Parathyroid adenoma (tissue), 2 donors: ENCODE data around the gene ACAD10.

Experiments
- H2AFZ ChIP-seq: fragments of 300-600 bp; sonication (generic); one replicate; pipeline ENCODE4 v1.7.0; 2017; ENCODE audit warnings: antibody characterized with exemption, mild to moderate bottlenecking
- H3K27ac ChIP-seq: fragments of 300-600 bp; sonication (generic); one replicate; pipeline ENCODE4 v1.7.0; 2017
- H3K27me3 ChIP-seq: fragments of 300-600 bp; sonication (generic); one replicate; pipeline ENCODE4 v1.7.0; 2017; ENCODE audit warnings: low read length; ENCODE audit not compliant: control insufficient read depth, insufficient read depth
- H3K36me3 ChIP-seq: fragments of 300-600 bp; sonication (generic); one replicate; pipeline ENCODE4 v1.7.0; 2017; ENCODE audit warnings: low read length; ENCODE audit not compliant: control insufficient read depth, insufficient read depth
- H3K4me1 ChIP-seq: fragments of 300-600 bp; sonication (generic); one replicate; pipeline ENCODE4 v1.7.0; 2017; ENCODE audit warnings: control low read depth
- H3K4me2 ChIP-seq: fragments of 300-600 bp; sonication (generic); one replicate; pipeline ENCODE4 v1.7.0; 2017; ENCODE audit warnings: low read length
- H3K4me3 ChIP-seq: fragments of 300-600 bp; sonication (generic); one replicate; pipeline ENCODE4 v1.7.0; 2017; ENCODE audit warnings: low read depth, low read length
- H3K79me2 ChIP-seq: fragments of 300-600 bp; sonication (generic); one replicate; pipeline ENCODE4 v1.7.0; 2017; ENCODE audit warnings: control low read depth
- H3K9ac ChIP-seq: fragments of 300-600 bp; sonication (generic); one replicate; pipeline ENCODE4 v1.7.0; 2017; ENCODE audit warnings: mild to moderate bottlenecking
- H3K9me3 ChIP-seq: fragments of 300-600 bp; sonication (generic); one replicate; pipeline ENCODE4 v1.7.0; 2017; ENCODE audit warnings: low read length; ENCODE audit not compliant: control insufficient read depth
- TF ChIP-seq, protein P1 (sequence below): fragments of 300-600 bp; sonication (generic); IDR thresholded peaks from one replicate; pipeline ENCODE4 v1.7.0; 2017; ENCODE audit warnings: antibody characterized with exemption, mild to moderate bottlenecking
- donor health status: primary hyperparathyroidism.

ACAD10 gene

DNA sequence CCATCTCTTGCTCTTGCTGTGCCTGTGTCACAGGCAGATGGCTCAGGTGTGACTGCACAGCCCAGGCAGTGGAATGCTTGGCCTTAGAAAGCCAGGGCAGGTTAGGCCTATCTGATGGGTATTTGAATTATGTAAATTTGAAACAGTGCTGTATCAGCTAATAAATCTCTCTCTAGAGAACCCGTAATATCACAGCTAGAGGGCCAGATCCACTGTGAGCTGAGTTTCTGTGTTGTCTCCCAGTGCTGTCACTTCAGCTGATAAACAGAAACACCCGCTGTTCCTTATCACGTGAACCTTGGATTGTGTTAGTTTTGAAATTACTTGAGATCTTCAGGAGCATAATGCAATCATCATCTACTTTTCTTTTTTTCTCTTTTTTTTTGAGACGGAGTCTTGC lies 59.4 kb downstream of the ACAD10 start:
- H3K36me3 ChIP-seq = no peaks in the 10 kb centered on the region

DNA sequence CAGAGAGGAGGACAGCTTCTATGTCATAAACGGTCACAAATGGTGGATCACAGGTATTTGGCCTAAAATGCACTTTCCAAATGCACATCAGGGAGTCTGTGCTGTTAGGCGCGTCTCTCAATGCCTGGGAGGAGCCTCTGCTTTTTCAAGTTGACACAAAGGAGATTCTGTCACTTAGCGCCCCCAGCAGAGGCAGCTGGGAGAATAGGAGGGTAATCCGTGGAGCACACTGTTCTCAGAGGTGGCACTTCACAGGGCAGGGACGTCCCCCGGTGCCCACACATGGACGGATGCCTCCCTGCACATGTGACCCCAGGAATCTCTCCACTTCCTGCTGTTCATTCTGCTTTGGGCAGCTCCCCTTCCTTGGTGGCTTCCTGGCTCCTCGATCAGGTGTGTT lies 61.5 kb downstream of the ACAD10 start:
- TF ChIP-seq, protein P1, sequence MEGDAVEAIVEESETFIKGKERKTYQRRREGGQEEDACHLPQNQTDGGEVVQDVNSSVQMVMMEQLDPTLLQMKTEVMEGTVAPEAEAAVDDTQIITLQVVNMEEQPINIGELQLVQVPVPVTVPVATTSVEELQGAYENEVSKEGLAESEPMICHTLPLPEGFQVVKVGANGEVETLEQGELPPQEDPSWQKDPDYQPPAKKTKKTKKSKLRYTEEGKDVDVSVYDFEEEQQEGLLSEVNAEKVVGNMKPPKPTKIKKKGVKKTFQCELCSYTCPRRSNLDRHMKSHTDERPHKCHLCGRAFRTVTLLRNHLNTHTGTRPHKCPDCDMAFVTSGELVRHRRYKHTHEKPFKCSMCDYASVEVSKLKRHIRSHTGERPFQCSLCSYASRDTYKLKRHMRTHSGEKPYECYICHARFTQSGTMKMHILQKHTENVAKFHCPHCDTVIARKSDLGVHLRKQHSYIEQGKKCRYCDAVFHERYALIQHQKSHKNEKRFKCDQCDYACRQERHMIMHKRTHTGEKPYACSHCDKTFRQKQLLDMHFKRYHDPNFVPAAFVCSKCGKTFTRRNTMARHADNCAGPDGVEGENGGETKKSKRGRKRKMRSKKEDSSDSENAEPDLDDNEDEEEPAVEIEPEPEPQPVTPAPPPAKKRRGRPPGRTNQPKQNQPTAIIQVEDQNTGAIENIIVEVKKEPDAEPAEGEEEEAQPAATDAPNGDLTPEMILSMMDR = no peak
- Histone ChIP-seq H3K36me3 (no peaks in the 10 kb centered on the region), H3K4me2 (no peak overlapping the region), H3K27me3 (no peaks in the 10 kb centered on the region), H2AFZ (no peak overlapping the region), H3K4me1 (no peaks in the 10 kb centered on the region), H3K9ac (no peak overlapping the region), H3K27ac (no peak overlapping the region), H3K79me2 (no peaks in the 10 kb centered on the region), H3K9me3 (no peaks in the 10 kb centered on the region), H3K4me3 (no peak overlapping the region)

More for the DNA sequence above, 59.4 kb downstream of the ACAD10 start:
- H3K4me2 ChIP-seq = no peak overlapping the region
- TF ChIP-seq, protein P1 = no peak
- H3K9ac ChIP-seq = no peak overlapping the region
- no peak overlapping the region for H2AFZ ChIP-seq
- H3K79me2 ChIP-seq = no peaks in the 10 kb centered on the region
- no peak overlapping the region for H3K4me3 ChIP-seq
- H3K27ac ChIP-seq = no peak overlapping the region
- no peaks in the 10 kb centered on the region for H3K27me3 ChIP-seq
- H3K9me3 ChIP-seq = no peaks in the 10 kb centered on the region
- no peaks in the 10 kb centered on the region for H3K4me1 ChIP-seq

DNA sequence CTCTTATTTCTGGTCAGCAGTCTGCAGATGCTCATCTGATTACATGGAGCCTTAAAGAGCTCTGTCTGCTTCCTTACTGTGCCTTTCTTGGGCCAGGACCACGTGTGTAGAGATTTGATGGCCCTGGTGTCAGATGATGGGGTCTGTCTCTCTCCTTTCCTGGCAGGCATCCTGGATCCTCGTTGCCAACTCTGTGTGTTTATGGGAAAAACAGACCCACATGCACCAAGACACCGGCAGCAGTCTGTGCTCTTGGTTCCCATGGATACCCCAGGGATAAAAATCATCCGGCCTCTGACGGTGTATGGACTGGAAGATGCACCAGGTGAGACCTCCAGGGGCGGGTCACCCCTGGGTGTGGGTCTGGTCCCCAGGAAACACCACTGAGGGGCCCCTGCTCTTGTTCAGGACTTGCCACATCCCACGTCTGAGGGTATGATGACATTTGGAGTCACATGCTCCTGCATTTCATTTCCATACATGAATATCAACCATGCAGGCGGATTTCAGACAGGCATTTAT lies 62.4 kb downstream of the ACAD10 start:
- Histone ChIP-seq H3K4me2 (no peak overlapping the region), H3K27ac (no peak overlapping the region)

DNA sequence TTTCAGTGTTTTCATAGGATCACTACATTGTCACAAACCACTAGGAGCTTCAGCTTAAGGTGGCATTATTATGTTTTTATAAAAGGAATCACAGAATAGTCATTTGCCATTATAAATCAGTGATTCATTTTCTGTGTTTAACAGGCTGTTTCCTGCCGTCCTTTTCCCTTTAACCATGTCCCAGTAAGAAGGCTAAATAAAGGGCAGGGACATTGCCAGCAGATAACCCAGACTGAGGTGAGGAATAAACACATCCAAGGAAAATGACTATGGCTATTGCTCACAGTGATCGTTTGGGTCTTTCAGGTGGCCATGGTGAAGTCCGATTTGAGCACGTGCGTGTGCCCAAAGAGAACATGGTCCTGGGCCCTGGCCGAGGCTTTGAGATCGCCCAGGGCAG lies 63.0 kb downstream of the ACAD10 start:
- no peak overlapping the region for H3K4me2 ChIP-seq
- no peak overlapping the region for H3K9ac ChIP-seq
- H3K79me2 ChIP-seq = no peaks in the 10 kb centered on the region
- no peaks in the 10 kb centered on the region for H3K36me3 ChIP-seq
- no peak overlapping the region for H3K4me3 ChIP-seq
- no peak overlapping the region for H2AFZ ChIP-seq
- no peak overlapping the region for H3K27ac ChIP-seq
- TF ChIP-seq, protein P1 = no peak
- no peaks in the 10 kb centered on the region for H3K27me3 ChIP-seq
- no peaks in the 10 kb centered on the region for H3K9me3 ChIP-seq
- H3K4me1 ChIP-seq = no peaks in the 10 kb centered on the region

More for the DNA sequence above, 62.4 kb downstream of the ACAD10 start:
- Histone ChIP-seq H2AFZ (no peak overlapping the region), H3K27me3 (no peaks in the 10 kb centered on the region), H3K79me2 (no peaks in the 10 kb centered on the region), H3K4me1 (no peaks in the 10 kb centered on the region), H3K9me3 (no peaks in the 10 kb centered on the region), H3K9ac (no peak overlapping the region), H3K36me3 (no peaks in the 10 kb centered on the region), H3K4me3 (no peak overlapping the region)
- TF ChIP-seq, protein P1 = no peak

DNA sequence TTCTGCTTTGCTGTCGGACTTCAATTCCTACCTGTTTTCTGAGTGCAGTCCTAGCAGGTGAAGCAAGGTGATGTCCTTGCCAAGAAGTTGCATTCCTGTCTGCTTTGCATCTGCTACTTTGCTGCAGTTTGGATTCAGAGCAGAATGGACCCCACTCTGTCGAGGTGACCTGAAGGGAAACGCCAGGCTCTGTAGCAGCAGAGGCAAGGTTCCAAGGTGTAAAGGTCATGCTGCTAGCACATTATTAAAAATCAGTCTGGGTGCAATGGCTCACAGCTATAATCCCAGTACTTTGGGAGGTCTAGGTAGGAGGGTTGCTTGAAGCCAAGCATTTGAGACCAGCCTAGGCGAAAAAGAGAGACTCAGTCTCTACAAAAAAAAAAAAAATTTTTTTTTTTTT lies 63.5 kb downstream of the ACAD10 start:
- Histone ChIP-seq H3K27ac (no peak overlapping the region), H3K36me3 (no peaks in the 10 kb centered on the region), H3K4me2 (no peak overlapping the region), H3K9ac (no peak overlapping the region), H2AFZ (no peak overlapping the region), H3K27me3 (no peaks in the 10 kb centered on the region), H3K9me3 (no peaks in the 10 kb centered on the region), H3K4me1 (no peaks in the 10 kb centered on the region), H3K4me3 (no peak overlapping the region), H3K79me2 (no peaks in the 10 kb centered on the region)
- TF ChIP-seq, protein P1 = no peak
